Small intestine (tissue), 7 donors: ENCODE data around the gene MRC2. TPM values are rescaled to one million over a fixed set of nuclear protein-coding genes. Genes with fewer than 3 reads are reported as not detected.
A peak's percentile ranks its signal among the peaks of the same experiment; 100 is the strongest.
"Not testable (repeated sequence)": the region's sequence is repeated elsewhere in the genome, so short reads cannot be mapped to it uniquely, and the experiment has no call there.

Experiments
- DNase-seq, 2 donors: peaks; one replicate each; pipeline versions ENCODE4 v3.0.0 to v3.0.0-alpha.2; 2013
- FAIRE-seq: peaks from 2 replicates; lab custom pipeline; 2012; peaks lifted over from hg19 to GRCh38; lab: Jason Lieb, UNC
- H3K27ac ChIP-seq, 3 donors: one replicate each; pipeline ENCODE4 v1.5.1; 2013; ENCODE audit warnings: low read length in 2 of 3, mild to moderate bottlenecking in 2 of 3, control low read depth in 1 of 3, inconsistent platforms in 1 of 3, low read depth in 1 of 3, moderate library complexity in 1 of 3
- H3K27me3 ChIP-seq, 3 donors: one replicate each; pipeline ENCODE4 v1.6.1; 2013; ENCODE audit warnings: low read length in 3 of 3, inconsistent platforms in 1 of 3; ENCODE audit not compliant: control insufficient read depth in 3 of 3, insufficient read depth in 3 of 3
- H3K36me3 ChIP-seq, 3 donors: one replicate each; pipeline ENCODE4 v1.6.1; 2013; ENCODE audit warnings: low read length in 3 of 3, inconsistent platforms in 1 of 3, low read depth in 1 of 3, mild to moderate bottlenecking in 1 of 3, moderate library complexity in 1 of 3; ENCODE audit not compliant: control insufficient read depth in 3 of 3, insufficient read depth in 2 of 3
- H3K4me1 ChIP-seq, 3 donors: one replicate each; pipeline ENCODE4 v1.6.1; 2013; ENCODE audit warnings: low read length in 2 of 3, inconsistent platforms in 1 of 3, low read depth in 1 of 3, mild to moderate bottlenecking in 1 of 3, moderate library complexity in 1 of 3; ENCODE audit not compliant: control insufficient read depth in 3 of 3, insufficient read depth in 2 of 3
- H3K4me3 ChIP-seq, 3 donors: one replicate each; pipeline ENCODE4 v1.5.1; 2013; ENCODE audit warnings: low read length in 3 of 3, control low read depth in 1 of 3, inconsistent platforms in 1 of 3, low read depth in 1 of 3, mild to moderate bottlenecking in 1 of 3, moderate library complexity in 1 of 3
- H3K9me3 ChIP-seq, 2 donors: one replicate each; pipeline ENCODE4 v1.6.1; 2013; ENCODE audit warnings: low read depth in 1 of 2, low read length in 1 of 2; ENCODE audit not compliant: control insufficient read depth in 2 of 2, insufficient read depth in 1 of 2
- WGBS, 3 donors: extraction: QIAGEN DNeasy Blood & Tissue Kit; methylation state at CpG; one replicate each; pipeline ENCODE4 v1.1.7; 2013; 5-methylcytosine and 5-hydroxymethylcytosine counted together
- polyA plus RNA-seq, 4 donors: library from polyadenylated mRNA; stranded (reverse) in 3 of 4; unstranded in 1 of 4; fragments of 200-250 nt in 3 of 4; fragments of 120-200 nt in 1 of 4; gene quantifications; one replicate each; pipeline versions ENCODE4 v1.2.1 to v1.2.3, GENCODE V29; 2013
- donor health status: healthy with polysubstance abuse.
- donor health status: control.
- donor health status: control.
- donor health status: Bipolar disorder and iron deficiency.
- donor health status: healthy.

The MRC2 gene
- polyA plus RNA-seq, 4 donors: 0.67 to 11.6 (median 4.5) TPM

GRCh38 chr17:62696256-62696655 lies 68.8 kb downstream of the MRC2 start:
- DNase-seq (no peak), FAIRE-seq (no peak)
- H3K27me3 ChIP-seq: peaks cover 0 to 1% (median 0%) of the 10 kb centered on the region in 3 donors
- WGBS, 3 donors: 83 to 86% (median 83%) methylated on average over 10 of the region's 10 CpGs
- no peak overlapping the region for H3K27ac ChIP-seq
- no peaks in the 10 kb centered on the region for H3K4me1 ChIP-seq
- no peaks in the 10 kb centered on the region for H3K9me3 ChIP-seq
- H3K4me3 ChIP-seq: no peak overlapping the region
- H3K36me3 ChIP-seq: peaks cover 0 to 4% (median 0%) of the 10 kb centered on the region in 3 donors

GRCh38 chr17:62696726-62697490 lies 69.4 kb downstream of the MRC2 start:
- Histone ChIP-seq H3K4me3 (no peak overlapping the region), H3K9me3 (no peaks in the 10 kb centered on the region), H3K27ac (no peak overlapping the region), H3K36me3 (peaks cover 0 to 4% (median 0%) of the 10 kb centered on the region in 3 donors), H3K27me3 (peaks cover 0 to 5% (median 0%) of the 10 kb centered on the region in 3 donors), H3K4me1 (no peaks in the 10 kb centered on the region)
- no peak for DNase-seq
- FAIRE-seq: no peak
- 79 to 80% (median 80%) methylated on average over 26 to 27 of the region's 27 CpGs for WGBS, 3 donors

DNA sequence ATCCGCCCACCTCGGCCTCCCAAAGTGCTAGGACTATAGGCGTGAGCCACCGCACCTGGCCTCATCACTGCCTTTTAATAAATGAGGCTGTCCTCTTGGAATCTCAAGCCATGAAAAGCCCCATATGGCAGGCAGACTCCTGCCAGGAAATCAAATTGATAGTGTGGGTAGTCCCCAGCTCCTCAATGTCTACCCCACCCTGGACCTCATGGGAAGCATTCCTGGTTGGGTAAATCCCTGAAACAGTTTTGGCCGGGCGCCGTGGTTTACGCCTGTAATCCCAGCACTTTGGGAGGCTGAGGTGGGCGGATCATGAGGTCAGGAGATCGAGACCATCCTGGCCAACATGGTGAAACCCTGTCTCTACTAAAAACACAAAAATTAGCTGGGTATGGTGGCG lies 71.0 kb downstream of the MRC2 start:
- not testable (repeated sequence) for H3K36me3 ChIP-seq, H3K4me1 ChIP-seq, FAIRE-seq, H3K27ac ChIP-seq, DNase-seq, H3K4me3 ChIP-seq, H3K9me3 ChIP-seq
- 69 to 84% (median 82%) methylated on average over 9 to 11 of the region's 11 CpGs for WGBS, 3 donors
- H3K27me3 ChIP-seq: peaks cover 0 to 10% (median 0%) of the 10 kb centered on the region in 3 donors

GRCh38 chr17:62700964-62701705 lies 73.7 kb downstream of the MRC2 start:
- DNase-seq: no peak
- 56 to 59% (median 57%) methylated on average over 12 of the region's 12 CpGs for WGBS, 3 donors
- FAIRE-seq: no peak
- Histone ChIP-seq H3K4me3 (no peak overlapping the region), H3K27me3 (peaks cover 5 to 30% (median 6%) of the 10 kb centered on the region in 3 donors), H3K36me3 (no peaks in the 10 kb centered on the region), H3K9me3 (no peaks in the 10 kb centered on the region), H3K4me1 (no peaks in the 10 kb centered on the region), H3K27ac (no peak overlapping the region)

GRCh38 chr17:62701706-62702085 lies 74.2 kb downstream of the MRC2 start:
- no peaks in the 10 kb centered on the region for H3K36me3 ChIP-seq
- H3K9me3 ChIP-seq: no peaks in the 10 kb centered on the region
- H3K27ac ChIP-seq: no peak overlapping the region
- WGBS, 3 donors: 71 to 83% (median 83%) methylated on average over 7 to 8 of the region's 8 CpGs
- H3K27me3 ChIP-seq: peaks cover 5 to 36% (median 6%) of the 10 kb centered on the region in 3 donors
- H3K4me1 ChIP-seq: no peaks in the 10 kb centered on the region
- DNase-seq (no peak), FAIRE-seq (no peak)
- no peak overlapping the region for H3K4me3 ChIP-seq

DNA sequence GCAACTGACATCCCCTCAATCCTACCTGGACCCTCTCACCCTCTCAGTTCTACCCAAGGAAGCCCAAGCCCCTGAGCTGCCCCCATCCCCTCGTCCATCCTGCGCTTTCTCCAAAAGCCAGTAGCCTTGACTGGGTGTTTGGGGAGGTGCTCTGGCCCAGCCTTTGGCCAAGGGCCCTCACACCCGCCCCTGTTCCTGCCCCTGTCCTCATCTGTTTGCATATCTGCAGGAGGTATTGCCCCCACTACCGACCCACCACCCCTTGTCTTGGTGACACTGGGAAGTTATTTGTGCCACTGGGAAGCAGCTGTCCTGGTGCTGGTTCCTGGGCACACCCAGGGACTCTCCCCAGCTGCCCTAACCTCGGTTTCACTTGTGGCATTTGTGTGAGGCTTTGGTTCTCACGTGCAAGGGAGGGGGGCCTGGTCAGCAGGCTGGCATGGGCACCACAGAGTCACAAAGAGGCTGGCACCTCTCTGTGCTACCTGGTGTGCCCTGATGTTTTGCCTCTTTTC lies 75.3 kb downstream of the MRC2 start:
- no peaks in the 10 kb centered on the region for H3K4me1 ChIP-seq
- FAIRE-seq (no peak), DNase-seq (no peak)
- peaks cover 5 to 40% (median 6%) of the 10 kb centered on the region in 3 donors for H3K27me3 ChIP-seq
- no peaks in the 10 kb centered on the region for H3K9me3 ChIP-seq
- no peak overlapping the region for H3K27ac ChIP-seq
- no peak overlapping the region for H3K4me3 ChIP-seq
- no peaks in the 10 kb centered on the region for H3K36me3 ChIP-seq
- WGBS, 3 donors: 44 to 71% (median 58%) methylated on average over 6 of the region's 6 CpGs

DNA sequence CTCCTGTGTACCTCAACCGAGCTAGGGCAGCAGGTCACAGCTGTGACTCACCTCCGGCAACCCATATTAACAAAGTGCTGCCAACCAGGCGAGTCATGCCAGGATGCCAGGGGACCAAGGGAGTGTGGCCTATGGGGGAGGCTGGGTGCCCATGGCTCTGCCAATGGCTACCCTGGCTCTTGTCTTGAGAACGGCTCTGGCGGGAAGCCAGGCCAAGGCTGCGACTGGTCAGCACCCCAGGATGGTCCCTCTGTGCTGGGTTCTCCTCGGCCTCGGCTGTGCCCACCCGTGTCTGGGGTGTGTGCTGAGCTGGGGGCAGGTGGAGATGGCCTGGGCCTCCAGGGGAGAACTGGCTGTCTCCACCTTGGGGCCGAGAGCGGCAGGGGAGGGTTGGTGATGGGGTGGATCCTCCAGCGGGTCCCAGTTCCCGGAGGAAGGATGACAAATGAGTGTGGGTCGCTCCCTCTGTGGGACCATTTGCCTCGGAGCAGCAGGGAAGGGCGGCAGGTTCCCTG lies 75.8 kb downstream of the MRC2 start:
- Histone ChIP-seq H3K4me1 (no peaks in the 10 kb centered on the region), H3K36me3 (no peaks in the 10 kb centered on the region), H3K9me3 (peaks cover 0 to 1% of the 10 kb centered on the region in 2 donors), H3K27me3 (peaks cover 5 to 40% (median 6%) of the 10 kb centered on the region in 3 donors), H3K4me3 (no peak overlapping the region), H3K27ac (no peak overlapping the region)
- no peak for DNase-seq
- 27 to 34% (median 31%) methylated on average over 15 to 16 of the region's 16 CpGs for WGBS, 3 donors
- no peak for FAIRE-seq

DNA sequence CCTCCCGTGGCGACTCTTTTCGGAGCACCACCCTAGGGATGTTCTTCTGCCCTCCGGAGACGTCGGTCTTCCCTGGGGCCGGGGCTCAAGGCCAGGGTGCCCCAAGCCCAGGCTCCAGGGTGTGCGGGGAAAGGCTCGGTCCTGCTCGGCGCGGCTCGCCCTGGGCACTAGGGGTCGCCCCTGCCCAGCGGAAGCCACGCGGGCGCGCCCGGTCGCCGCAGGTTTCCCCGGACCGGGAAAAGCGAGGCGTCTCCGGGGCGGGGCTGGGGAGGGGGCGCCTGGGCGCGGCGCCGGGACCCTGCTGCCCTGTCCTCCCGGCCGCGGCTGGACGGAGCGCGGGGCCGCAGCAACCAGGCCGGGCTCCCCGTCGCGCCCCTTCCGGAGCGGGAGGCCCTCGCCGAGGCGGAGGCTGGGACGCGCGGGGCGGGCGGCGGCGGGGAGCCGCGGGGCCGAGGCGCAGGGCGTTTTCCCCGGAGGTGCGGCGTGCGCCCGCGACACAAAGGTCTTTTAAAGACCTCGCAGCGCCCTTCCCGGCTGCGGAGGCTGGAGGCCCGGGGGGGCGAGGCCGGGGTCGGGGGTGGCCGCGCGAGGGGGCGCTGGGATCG lies 76.4 kb downstream of the MRC2 start:
- FAIRE-seq: no peak
- H3K27ac ChIP-seq: peak overlapping the region in 1 of 3 donors; percentile 45
- 0 to 1% (median 1%) methylated on average over 30 to 80 of the region's 80 CpGs for WGBS, 3 donors
- H3K27me3 ChIP-seq: peaks cover 5 to 40% (median 6%) of the 10 kb centered on the region in 3 donors
- peak overlapping the region; percentile 44 to 65 (median 47) for H3K4me3 ChIP-seq
- peak; percentile 54 to 80 for DNase-seq
- no peaks in the 10 kb centered on the region for H3K4me1 ChIP-seq
- no peaks in the 10 kb centered on the region for H3K36me3 ChIP-seq
- H3K9me3 ChIP-seq: peaks cover 0 to 7% of the 10 kb centered on the region in 2 donors
